ENCODE results near the gene MYO3B.
"Not testable (repeated sequence)": the region's sequence is repeated elsewhere in the genome, so short reads cannot be mapped to it uniquely, and the experiment has no call there.

The MYO3B gene

GRCh38 chr2:170601489-170601888 lies 423.5 kb downstream of the MYO3B start:
- Histone ChIP-seq H3K4me3 (no peak overlapping the region), H3K27ac (no peak overlapping the region)
- no peak for TF ChIP-seq CTCF (IDR thresholded peaks at IDR 0.05)
- no peak for DNase-seq (ENCODE audit: low spot score)

GRCh38 chr2:170605862-170606261 lies 427.9 kb downstream of the MYO3B start:
- no peak for DNase-seq (ENCODE audit: low spot score)
- TF ChIP-seq CTCF (IDR thresholded peaks at IDR 0.05) = no peak
- H3K4me3 ChIP-seq = no peak overlapping the region
- H3K27ac ChIP-seq = no peak overlapping the region

GRCh38 chr2:170607171-170607570 lies 429.2 kb downstream of the MYO3B start:
- TF ChIP-seq CTCF (IDR thresholded peaks at IDR 0.05) = no peak
- DNase-seq (ENCODE audit: low spot score) = no peak
- H3K27ac ChIP-seq = no peak overlapping the region

GRCh38 chr2:170610615-170611014 lies 432.7 kb downstream of the MYO3B start:
- TF ChIP-seq CTCF (IDR thresholded peaks at IDR 0.05) = no peak
- no peak for DNase-seq (ENCODE audit: low spot score)
- no peak overlapping the region for H3K27ac ChIP-seq
- H3K4me3 ChIP-seq = no peak overlapping the region

More at GRCh38 chr2:170607171-170607570, 429.2 kb downstream of the MYO3B start:
- no peak overlapping the region for H3K4me3 ChIP-seq

GRCh38 chr2:170618948-170619347 lies 441.0 kb downstream of the MYO3B start:
- H3K27ac ChIP-seq; DNase-seq (ENCODE audit: low spot score); H3K4me3 ChIP-seq: not testable (repeated sequence)

GRCh38 chr2:170635094-170635493 lies 457.1 kb downstream of the MYO3B start:
- H3K4me3 ChIP-seq; DNase-seq (ENCODE audit: low spot score); H3K27ac ChIP-seq: not testable (repeated sequence)

- DNase-seq (ENCODE audit: low spot score) = no peak
- H3K27ac ChIP-seq = no peak overlapping the region
- H3K4me3 ChIP-seq = no peak overlapping the region
- no peak for TF ChIP-seq CTCF (IDR thresholded peaks at IDR 0.05)
Observed at GRCh38 chr2:170639635-170640034, 461.7 kb downstream of the MYO3B start.

GRCh38 chr2:170641961-170642360 lies 464.0 kb downstream of the MYO3B start:
- no peak for TF ChIP-seq CTCF (IDR thresholded peaks at IDR 0.05)
- no peak overlapping the region for H3K27ac ChIP-seq
- H3K4me3 ChIP-seq = no peak overlapping the region
- DNase-seq (ENCODE audit: low spot score) = no peak

All from coronary artery (tissue), 2 donors.